ENCODE results near the gene TMEM53. TPM values are rescaled to one million over a fixed set of nuclear protein-coding genes. Genes with fewer than 3 reads are reported as not detected.

Gene TMEM53
- total and polyA plus RNA-seq, 2 donors = 2.7 to 5.5 TPM

- 96% methylated on average over 13 of the region's 13 CpGs for WGBS
- peaks cover 81% of the 10 kb centered on the region in 2 donors for H3K36me3 ChIP-seq (ENCODE audit: control insufficient read depth in 2 of 2, insufficient read depth in 2 of 2, low read length in 1 of 2)
- H3K27ac ChIP-seq (ENCODE audit: low read depth in 1 of 2, low read length in 1 of 2) = no peak overlapping the region
- H3K4me1 ChIP-seq (ENCODE audit: control insufficient read depth in 2 of 2, insufficient read depth in 2 of 2, low read length in 2 of 2) = no peaks in the 10 kb centered on the region
- H3K9me3 ChIP-seq (ENCODE audit: control insufficient read depth in 2 of 2, insufficient read depth in 1 of 2, low read length in 1 of 2) = no peaks in the 10 kb centered on the region
- no peak for DNase-seq (ENCODE audit: low read depth in 6 of 9, low spot score in 9 of 9)
- no peak overlapping the region for H3K4me3 ChIP-seq (ENCODE audit: low read length in 2 of 2)
- no peaks in the 10 kb centered on the region for H3K27me3 ChIP-seq (ENCODE audit: control insufficient read depth in 2 of 2, insufficient read depth in 1 of 2, low read length in 1 of 2)
Observed at GRCh38 chr1:44648529-44649250, 25.6 kb downstream of the TMEM53 start.

- WGBS = 94% methylated on average over 2 of the region's 2 CpGs
- H3K27me3 ChIP-seq (ENCODE audit: control insufficient read depth in 2 of 2, insufficient read depth in 1 of 2, low read length in 1 of 2) = no peaks in the 10 kb centered on the region
- no peak overlapping the region for H3K4me3 ChIP-seq (ENCODE audit: low read length in 2 of 2)
- no peak overlapping the region for H3K27ac ChIP-seq (ENCODE audit: low read depth in 1 of 2, low read length in 1 of 2)
- H3K9me3 ChIP-seq (ENCODE audit: control insufficient read depth in 2 of 2, insufficient read depth in 1 of 2, low read length in 1 of 2) = no peaks in the 10 kb centered on the region
- DNase-seq (ENCODE audit: low read depth in 6 of 9, low spot score in 9 of 9) = no peak
- H3K36me3 ChIP-seq (ENCODE audit: control insufficient read depth in 2 of 2, insufficient read depth in 2 of 2, low read length in 1 of 2) = peaks cover 85 to 89% of the 10 kb centered on the region in 2 donors
- no peaks in the 10 kb centered on the region for H3K4me1 ChIP-seq (ENCODE audit: control insufficient read depth in 2 of 2, insufficient read depth in 2 of 2, low read length in 2 of 2)
Observed at GRCh38 chr1:44647896-44648295, 26.4 kb downstream of the TMEM53 start.

- WGBS = 97% methylated on average over 28 of the region's 28 CpGs
- no peak overlapping the region for H3K4me3 ChIP-seq (ENCODE audit: low read length in 2 of 2)
Observed at GRCh38 chr1:44646261-44647110, 27.8 kb downstream of the TMEM53 start.

GRCh38 chr1:44645476-44646244, 28.6 kb downstream of the TMEM53 start:
- Histone ChIP-seq H3K36me3 (ENCODE audit: control insufficient read depth in 2 of 2, insufficient read depth in 2 of 2, low read length in 1 of 2) (peaks cover 97% of the 10 kb centered on the region in 2 donors), H3K4me3 (ENCODE audit: low read length in 2 of 2) (no peak overlapping the region), H3K9me3 (ENCODE audit: control insufficient read depth in 2 of 2, insufficient read depth in 1 of 2, low read length in 1 of 2) (no peaks in the 10 kb centered on the region), H3K27me3 (ENCODE audit: control insufficient read depth in 2 of 2, insufficient read depth in 1 of 2, low read length in 1 of 2) (no peaks in the 10 kb centered on the region), H3K4me1 (ENCODE audit: control insufficient read depth in 2 of 2, insufficient read depth in 2 of 2, low read length in 2 of 2) (no peaks in the 10 kb centered on the region), H3K27ac (ENCODE audit: low read depth in 1 of 2, low read length in 1 of 2) (no peak overlapping the region)
- WGBS = 95% methylated on average over 18 of the region's 18 CpGs
- no peak for DNase-seq (ENCODE audit: low read depth in 6 of 9, low spot score in 9 of 9)

More at GRCh38 chr1:44646261-44647110, 27.8 kb downstream of the TMEM53 start:
- no peak for DNase-seq (ENCODE audit: low read depth in 6 of 9, low spot score in 9 of 9)
- H3K27me3 ChIP-seq (ENCODE audit: control insufficient read depth in 2 of 2, insufficient read depth in 1 of 2, low read length in 1 of 2) = no peaks in the 10 kb centered on the region
- peaks cover 95 to 98% of the 10 kb centered on the region in 2 donors for H3K36me3 ChIP-seq (ENCODE audit: control insufficient read depth in 2 of 2, insufficient read depth in 2 of 2, low read length in 1 of 2)
- no peaks in the 10 kb centered on the region for H3K9me3 ChIP-seq (ENCODE audit: control insufficient read depth in 2 of 2, insufficient read depth in 1 of 2, low read length in 1 of 2)
- H3K27ac ChIP-seq (ENCODE audit: low read depth in 1 of 2, low read length in 1 of 2) = no peak overlapping the region
- H3K4me1 ChIP-seq (ENCODE audit: control insufficient read depth in 2 of 2, insufficient read depth in 2 of 2, low read length in 2 of 2) = no peaks in the 10 kb centered on the region

- Histone ChIP-seq H3K36me3 (ENCODE audit: control insufficient read depth in 2 of 2, insufficient read depth in 2 of 2, low read length in 1 of 2) (peaks cover 97% of the 10 kb centered on the region in 2 donors), H3K27ac (ENCODE audit: low read depth in 1 of 2, low read length in 1 of 2) (no peak overlapping the region), H3K27me3 (ENCODE audit: control insufficient read depth in 2 of 2, insufficient read depth in 1 of 2, low read length in 1 of 2) (no peaks in the 10 kb centered on the region), H3K4me1 (ENCODE audit: control insufficient read depth in 2 of 2, insufficient read depth in 2 of 2, low read length in 2 of 2) (no peaks in the 10 kb centered on the region), H3K4me3 (ENCODE audit: low read length in 2 of 2) (no peak overlapping the region), H3K9me3 (ENCODE audit: control insufficient read depth in 2 of 2, insufficient read depth in 1 of 2, low read length in 1 of 2) (no peaks in the 10 kb centered on the region)
- DNase-seq (ENCODE audit: low read depth in 6 of 9, low spot score in 9 of 9) = no peak
- 98% methylated on average over 7 of the region's 7 CpGs for WGBS
Observed at GRCh38 chr1:44644806-44645205, 29.5 kb downstream of the TMEM53 start.

- H3K4me1 ChIP-seq (ENCODE audit: control insufficient read depth in 2 of 2, insufficient read depth in 2 of 2, low read length in 2 of 2) = no peaks in the 10 kb centered on the region
- no peaks in the 10 kb centered on the region for H3K9me3 ChIP-seq (ENCODE audit: control insufficient read depth in 2 of 2, insufficient read depth in 1 of 2, low read length in 1 of 2)
- DNase-seq (ENCODE audit: low read depth in 6 of 9, low spot score in 9 of 9) = no peak
- H3K27ac ChIP-seq (ENCODE audit: low read depth in 1 of 2, low read length in 1 of 2) = no peak overlapping the region
- WGBS = 96% methylated on average over 9 of the region's 9 CpGs
- H3K27me3 ChIP-seq (ENCODE audit: control insufficient read depth in 2 of 2, insufficient read depth in 1 of 2, low read length in 1 of 2) = no peaks in the 10 kb centered on the region
- H3K4me3 ChIP-seq (ENCODE audit: low read length in 2 of 2) = no peak overlapping the region
- peaks cover 94 to 95% of the 10 kb centered on the region in 2 donors for H3K36me3 ChIP-seq (ENCODE audit: control insufficient read depth in 2 of 2, insufficient read depth in 2 of 2, low read length in 1 of 2)
Observed at GRCh38 chr1:44643721-44644334, 30.5 kb downstream of the TMEM53 start.

GRCh38 chr1:44642925-44643324, 31.4 kb downstream of the TMEM53 start:
- H3K4me1 ChIP-seq (ENCODE audit: control insufficient read depth in 2 of 2, insufficient read depth in 2 of 2, low read length in 2 of 2) = no peaks in the 10 kb centered on the region
- H3K9me3 ChIP-seq (ENCODE audit: control insufficient read depth in 2 of 2, insufficient read depth in 1 of 2, low read length in 1 of 2) = no peaks in the 10 kb centered on the region
- peaks cover 95 to 97% of the 10 kb centered on the region in 2 donors for H3K36me3 ChIP-seq (ENCODE audit: control insufficient read depth in 2 of 2, insufficient read depth in 2 of 2, low read length in 1 of 2)
- H3K27me3 ChIP-seq (ENCODE audit: control insufficient read depth in 2 of 2, insufficient read depth in 1 of 2, low read length in 1 of 2) = no peaks in the 10 kb centered on the region
- H3K4me3 ChIP-seq (ENCODE audit: low read length in 2 of 2) = no peak overlapping the region
- no peak for DNase-seq (ENCODE audit: low read depth in 6 of 9, low spot score in 9 of 9)
- WGBS = 96% methylated on average over 3 of the region's 3 CpGs
- no peak overlapping the region for H3K27ac ChIP-seq (ENCODE audit: low read depth in 1 of 2, low read length in 1 of 2)

GRCh38 chr1:44642255-44642654, 32.0 kb downstream of the TMEM53 start:
- no peaks in the 10 kb centered on the region for H3K4me1 ChIP-seq (ENCODE audit: control insufficient read depth in 2 of 2, insufficient read depth in 2 of 2, low read length in 2 of 2)
- WGBS = 98% methylated on average over 2 of the region's 2 CpGs
- peaks cover 95 to 98% of the 10 kb centered on the region in 2 donors for H3K36me3 ChIP-seq (ENCODE audit: control insufficient read depth in 2 of 2, insufficient read depth in 2 of 2, low read length in 1 of 2)
- no peaks in the 10 kb centered on the region for H3K9me3 ChIP-seq (ENCODE audit: control insufficient read depth in 2 of 2, insufficient read depth in 1 of 2, low read length in 1 of 2)
- DNase-seq (ENCODE audit: low read depth in 6 of 9, low spot score in 9 of 9) = no peak
- H3K4me3 ChIP-seq (ENCODE audit: low read length in 2 of 2) = no peak overlapping the region
- H3K27ac ChIP-seq (ENCODE audit: low read depth in 1 of 2, low read length in 1 of 2) = no peak overlapping the region
- no peaks in the 10 kb centered on the region for H3K27me3 ChIP-seq (ENCODE audit: control insufficient read depth in 2 of 2, insufficient read depth in 1 of 2, low read length in 1 of 2)

Data from thymus (tissue), 11 donors.